ENCODE measurements around the gene BLTP3A.
A peak's percentile ranks its signal among the peaks of the same experiment; 100 is the strongest.
"Not testable (repeated sequence)": the region's sequence is repeated elsewhere in the genome, so short reads cannot be mapped to it uniquely, and the experiment has no call there.

Gene BLTP3A

GRCh38 chr6:34791164-34791700 is 651 bp upstream of the BLTP3A start:
- DNase-seq, result peak in 11 of 14 donors; percentile 35 to 81 (median 64)

GRCh38 chr6:34792605-34793500 is 970 bp downstream of the BLTP3A start:
- DNase-seq, result peak in 12 of 14 donors; percentile 11 to 76 (median 47)

GRCh38 chr6:34793877-34794276 is 2.0 kb downstream of the BLTP3A start:
- DNase-seq, result no peak

GRCh38 chr6:34795836-34796425 is 4.0 kb downstream of the BLTP3A start:
- no peak for DNase-seq

GRCh38 chr6:34798057-34798456 is 6.2 kb downstream of the BLTP3A start:
- no peak for DNase-seq

- no peak for DNase-seq
These were observed 7.7 kb downstream of the BLTP3A start for GRCh38 chr6:34799547-34799946.

GRCh38 chr6:34804543-34804942 is 12.7 kb downstream of the BLTP3A start:
- DNase-seq, result no peak

- not testable (repeated sequence) for DNase-seq
These were observed 13.2 kb downstream of the BLTP3A start for GRCh38 chr6:34805074-34805473.

GRCh38 chr6:34806738-34807453 is 15.0 kb downstream of the BLTP3A start:
- no peak for DNase-seq

GRCh38 chr6:34808473-34808872 is 16.6 kb downstream of the BLTP3A start:
- DNase-seq, result not testable (repeated sequence)

GRCh38 chr6:34809419-34809818 is 17.5 kb downstream of the BLTP3A start:
- DNase-seq, result not testable (repeated sequence)

- DNase-seq, result no peak
These were observed 18.4 kb downstream of the BLTP3A start for GRCh38 chr6:34810017-34810882.

GRCh38 chr6:34810936-34811632 is 19.2 kb downstream of the BLTP3A start:
- DNase-seq, result no peak

GRCh38 chr6:34813028-34813713 is 21.3 kb downstream of the BLTP3A start:
- DNase-seq, result peak in 1 of 14 donors; percentile 75

GRCh38 chr6:34816635-34817301 is 24.9 kb downstream of the BLTP3A start:
- no peak for DNase-seq

GRCh38 chr6:34817446-34817845 is 25.6 kb downstream of the BLTP3A start:
- DNase-seq, result no peak

GRCh38 chr6:34818872-34819570 is 27.1 kb downstream of the BLTP3A start:
- DNase-seq, result not testable (repeated sequence)

- DNase-seq, result no peak
These were observed 27.9 kb downstream of the BLTP3A start for GRCh38 chr6:34819571-34820480.
